T-helper 2 cell treated with Interferon-gamma antibody and Interleukin-4, amounts not matched to agents 100 ng/mL and 5 ng/mL, for 36 hours (primary cell): ENCODE measurements around the gene GREB1L. TPM values are rescaled to one million over a fixed set of nuclear protein-coding genes. Genes with fewer than 3 reads are reported as not detected.
"Not testable (repeated sequence)": the region's sequence is repeated elsewhere in the genome, so short reads cannot be mapped to it uniquely, and the experiment has no call there.

Experiments
- intact Hi-C: fragments of 100-400 bp; cut with micrococcal nuclease; formaldehyde crosslinking; loops from one replicate; pipeline ENCODE4 v1.15.1; 2023
- total RNA-seq: library from RNA; stranded (reverse); gene quantifications from 2 replicates; pipeline ENCODE4 v1.2.3, GENCODE V29; 2022

GREB1L gene
- not detected in 2 replicates for total RNA-seq

GRCh38 chr18:21242141-21242779 is at the start of gene GREB1L:
Gene GREB1L, plus strand, starts transcription at chr18:21242232. Its CDS starts 141,287 bp downstream, at chr18:21383519.
- intact Hi-C loops = loop anchor here (5.0 kb wide), 1 partner anchor 925 kb away; the partner anchor contains the start of gene GATA6

GRCh38 chr18:21192308-21192624 is 49.8 kb upstream of the GREB1L start:
- intact Hi-C loops = no loop called here

GRCh38 chr18:21194871-21195771 is 46.9 kb upstream of the GREB1L start:
- intact Hi-C loops = loop anchor here (1.0 kb wide), 1 partner anchor 249 kb away; no protein-coding TSS in a partner anchor

GRCh38 chr18:21196426-21196825 is 45.6 kb upstream of the GREB1L start:
- intact Hi-C loops = no loop called here

- intact Hi-C loops = no loop called here
These were observed 38.9 kb upstream of the GREB1L start for GRCh38 chr18:21203126-21203525.

- intact Hi-C loops = no loop called here
These were observed 38.3 kb upstream of the GREB1L start for GRCh38 chr18:21203542-21204241.

GRCh38 chr18:21205695-21206094 is 36.3 kb upstream of the GREB1L start:
- intact Hi-C loops = no loop called here

GRCh38 chr18:21210278-21210677 is 31.8 kb upstream of the GREB1L start:
- intact Hi-C loops = no loop called here

- intact Hi-C loops = no loop called here
These were observed 31.2 kb upstream of the GREB1L start for GRCh38 chr18:21210784-21211183.

GRCh38 chr18:21214409-21214808 is 27.6 kb upstream of the GREB1L start:
- intact Hi-C loops = not testable (repeated sequence)

- intact Hi-C loops = no loop called here
These were observed 26.5 kb upstream of the GREB1L start for GRCh38 chr18:21215490-21215889.

- intact Hi-C loops = no loop called here
These were observed 23.2 kb upstream of the GREB1L start for GRCh38 chr18:21218862-21219261.

- intact Hi-C loops = no loop called here
These were observed 11.6 kb upstream of the GREB1L start for GRCh38 chr18:21230436-21230835.

- intact Hi-C loops = loop anchor here (5.0 kb wide), 1 partner anchor 926 kb away; the partner anchor contains the start of gene GATA6
These were observed 557 bp upstream of the GREB1L start for GRCh38 chr18:21241301-21242048.

- intact Hi-C loops = loop anchor here (5.0 kb wide), 1 partner anchor 924 kb away; the partner anchor contains the start of gene GATA6
These were observed 859 bp downstream of the GREB1L start for GRCh38 chr18:21242780-21243401.

GRCh38 chr18:21254576-21254975 is 12.5 kb downstream of the GREB1L start:
- intact Hi-C loops = no loop called here

- intact Hi-C loops = no loop called here
These were observed 13.2 kb downstream of the GREB1L start for GRCh38 chr18:21255211-21255610.

- intact Hi-C loops = no loop called here
These were observed 15.4 kb downstream of the GREB1L start for GRCh38 chr18:21257386-21257785.

- intact Hi-C loops = no loop called here
These were observed 18.6 kb downstream of the GREB1L start for GRCh38 chr18:21260621-21261020.

GRCh38 chr18:21261352-21261751 is 19.3 kb downstream of the GREB1L start:
- intact Hi-C loops = no loop called here

GRCh38 chr18:21262244-21262643 is 20.2 kb downstream of the GREB1L start:
- intact Hi-C loops = no loop called here
